Thoracic aorta (tissue), 2 donors: ENCODE measurements around the gene EMSY. TPM values are rescaled to one million over a fixed set of nuclear protein-coding genes. Genes with fewer than 3 reads are reported as not detected.
"Not testable (repeated sequence)": the region's sequence is repeated elsewhere in the genome, so short reads cannot be mapped to it uniquely, and the experiment has no call there.

Source experiments
- ATAC-seq: fragments of 150-250 bp; one replicate; pipeline ENCODE4 v1.8.0; 2017; ENCODE audit warnings: low read depth; ENCODE audit not compliant: insufficient number of reproducible peaks, low FRiP score
- DNase-seq: peaks from one replicate; pipeline ENCODE4 v3.0.0-alpha.2; 2020; ENCODE audit warnings: low spot score
- H3K27ac ChIP-seq, 2 donors: fragments of 200-600 bp; sonication (generic); 1 replicate in 1 of 2; 2 replicates in 1 of 2; pipeline ENCODE4 v1.5.1; 2016; ENCODE audit warnings: mild to moderate bottlenecking in 2 of 2, moderate library complexity in 2 of 2
- H3K27me3 ChIP-seq: fragments of 200-600 bp; sonication (generic); replicated peaks from 2 replicates; pipeline ENCODE4 v1.6.0; 2016; ENCODE audit warnings: mild to moderate bottlenecking; ENCODE audit not compliant: insufficient read depth
- H3K36me3 ChIP-seq: fragments of 200-600 bp; sonication (generic); one replicate; pipeline ENCODE4 v1.5.1; 2016
- H3K4me1 ChIP-seq, 2 donors: fragments of 200-600 bp; sonication (generic); 1 replicate in 1 of 2; 2 replicates in 1 of 2; pipeline versions ENCODE4 v1.5.1 to v1.6.0; 2016; ENCODE audit warnings: low read depth in 2 of 2, mild to moderate bottlenecking in 1 of 2; ENCODE audit not compliant: control insufficient read depth in 1 of 2
- H3K4me3 ChIP-seq: fragments of 200-600 bp; sonication (generic); 2 replicates; pipeline ENCODE4 v1.5.1; 2016; ENCODE audit warnings: mild to moderate bottlenecking
- H3K9me3 ChIP-seq: fragments of 200-600 bp; sonication (generic); 2 replicates; pipeline ENCODE4 v1.5.1; 2016
- CTCF ChIP-seq: fragments of 200-600 bp; sonication (generic); IDR thresholded peaks from one replicate; pipeline ENCODE4 v1.5.1; 2019; ENCODE audit warnings: antibody characterized with exemption
- total RNA-seq, 2 donors: library from RNA; depleted of rRNA; stranded (reverse); fragments of >200 nt; gene quantifications; one replicate each; pipeline versions ENCODE4 v1.1.0 to v1.2.3, GENCODE V29; 2016

EMSY gene
- total RNA-seq, 2 donors from 2014 or later = 53.5 to 73.2 TPM

GRCh38 chr11:76568621-76569020 is 123.8 kb downstream of the EMSY start:
- Histone ChIP-seq H3K9me3 (no peaks in the 10 kb centered on the region), H3K36me3 (no peaks in the 10 kb centered on the region), H3K4me3 (no peak overlapping the region), H3K27ac (no peak overlapping the region), H3K4me1 (no peaks in the 10 kb centered on the region), H3K27me3 (no peaks in the 10 kb centered on the region)
- no peak for DNase-seq
- TF ChIP-seq CTCF = no peak
- no peak for ATAC-seq

GRCh38 chr11:76572181-76572875 is 127.5 kb downstream of the EMSY start:
- not testable (repeated sequence) for H3K27me3 ChIP-seq, ATAC-seq, DNase-seq, H3K27ac ChIP-seq, H3K36me3 ChIP-seq, H3K4me3 ChIP-seq, H3K4me1 ChIP-seq, H3K9me3 ChIP-seq

- Histone ChIP-seq H3K4me3 (no peak overlapping the region), H3K27me3 (no peaks in the 10 kb centered on the region), H3K27ac (no peak overlapping the region), H3K36me3 (no peaks in the 10 kb centered on the region), H3K4me1 (peaks cover 12 to 25% of the 10 kb centered on the region in 2 donors), H3K9me3 (no peaks in the 10 kb centered on the region)
- no peak for ATAC-seq
- DNase-seq = no peak
- no peak for TF ChIP-seq CTCF
Measured at GRCh38 chr11:76574406-76574805, 129.6 kb downstream of the EMSY start.

- TF ChIP-seq CTCF = no peak
- Histone ChIP-seq H3K27me3 (no peaks in the 10 kb centered on the region), H3K36me3 (no peaks in the 10 kb centered on the region), H3K4me3 (no peak overlapping the region), H3K27ac (no peak overlapping the region), H3K9me3 (no peaks in the 10 kb centered on the region), H3K4me1 (peaks cover 17 to 30% of the 10 kb centered on the region in 2 donors)
- no peak for DNase-seq
- ATAC-seq = no peak
Measured at GRCh38 chr11:76574879-76575278, 130.1 kb downstream of the EMSY start.

- H3K4me3 ChIP-seq = no peak overlapping the region
- peak overlapping the region; percentile 67 to 79 for H3K27ac ChIP-seq
- no peaks in the 10 kb centered on the region for H3K27me3 ChIP-seq
- peaks cover 18 to 35% of the 10 kb centered on the region in 2 donors for H3K4me1 ChIP-seq
- DNase-seq (no peak), ATAC-seq (no peak)
- no peaks in the 10 kb centered on the region for H3K9me3 ChIP-seq
- no peak for TF ChIP-seq CTCF
- H3K36me3 ChIP-seq = no peaks in the 10 kb centered on the region
Measured at GRCh38 chr11:76577226-76577920, 132.6 kb downstream of the EMSY start.
